HCT116 (cell line): ENCODE data around the gene CACNA1C. TPM values are rescaled to one million over a fixed set of nuclear protein-coding genes. Genes with fewer than 3 reads are reported as not detected.

Source experiments
- ATAC-seq: fragments of 200-7000 bp; cut with Tn5 transposase; 2 replicates; pipeline ENCODE4 v1.9.1; 2020; ENCODE audit warnings: mild to moderate bottlenecking, moderate library complexity
- BruUV-seq: library from RNA; stranded (reverse); fragments of 400-500 nt; replicated peaks from 2 replicates; lab custom pipeline; 2021; lab: Mats Ljungman, UMichigan
- CTCF ChIA-PET: fragments of 300-600 bp; sonication (Branson Sonifier 250); formaldehyde crosslinking; loops from one replicate; lab custom pipeline; 2021; ENCODE audit warnings: antibody characterized with exemption; lab: Charles Lee
- POLR2A ChIA-PET: fragments of 300-600, 350-600 bp; sonication (Branson Sonifier 250); formaldehyde crosslinking; loops from one replicate; lab custom pipeline; 2021; ENCODE audit warnings: antibody characterized with exemption; lab: Charles Lee
- RAD21 ChIA-PET, 2 experiments: fragments of 300-600 bp; sonication (Branson Sonifier 250); formaldehyde crosslinking; loops; one replicate each; lab custom pipeline; 2023; ENCODE audit warnings: low total read pairs in 2 of 2; ENCODE audit not compliant: uncharacterized antibody in 2 of 2, unreplicated experiment in 2 of 2, low non-redundant PET in 1 of 2; lab: Charles Lee
- DNase-seq: peaks from one replicate; pipeline ENCODE4 v3.0.0-alpha.2; 2010; ENCODE audit warnings: low read depth, low spot score
- H2AFZ ChIP-seq: fragments of 200-600 bp; shearing (Covaris generic), sonication (generic); 2 replicates; pipeline ENCODE4 v1.6.1; 2017; ENCODE audit warnings: low read depth, mixed run types, mixed read lengths, antibody characterized with exemption, low read length; ENCODE audit not compliant: poor library complexity, severe bottlenecking
- H3K27ac ChIP-seq: 2 replicates; pipeline ENCODE4 v1.5.1; 2012; ENCODE audit warnings: low read depth, low read length
- H3K27me3 ChIP-seq: fragments of 200-600 bp; sonication (generic); 2 replicates; pipeline ENCODE4 v1.6.1; 2016; ENCODE audit warnings: mixed run types, low read length, mixed read lengths; ENCODE audit not compliant: insufficient read depth
- H3K36me3 ChIP-seq, 2 experiments: fragments of 200-500 bp in 1 of 2; fragments of 200-600 bp in 1 of 2; sonication (Bioruptor generic) in 1 of 2; sonication (generic) in 1 of 2; 2 replicates each; pipeline versions ENCODE4 v1.5.1 to v1.6.1; 2014 to 2016; ENCODE audit warnings: low read length in 2 of 2, inconsistent platforms in 1 of 2, mixed read lengths in 1 of 2, mixed run types in 1 of 2; ENCODE audit not compliant: insufficient read depth in 2 of 2, control insufficient read depth in 1 of 2
- H3K4me1 ChIP-seq, 2 experiments: fragments of 200-600 bp in 1 of 2; sonication (generic) in 1 of 2; 2 replicates each; pipeline versions ENCODE4 v1.5.1 to v1.6.1; 2012 to 2017; ENCODE audit warnings: low read length in 2 of 2, inconsistent platforms in 1 of 2, mild to moderate bottlenecking in 1 of 2, mixed read lengths in 1 of 2, mixed run types in 1 of 2, moderate library complexity in 1 of 2; ENCODE audit not compliant: insufficient read depth in 2 of 2, control insufficient read depth in 1 of 2
- H3K4me2 ChIP-seq: fragments of 200-600 bp; sonication (generic); 2 replicates; pipeline ENCODE4 v1.6.1; 2017; ENCODE audit warnings: mixed run types, low read length, mixed read lengths
- H3K4me3 ChIP-seq, 2 experiments: fragments of 200-600 bp in 1 of 2; sonication (generic) in 1 of 2; replicated peaks in 1 of 2; 2 replicates each; pipeline ENCODE4 v1.5.1; 2011 to 2016; ENCODE audit warnings: low read length in 2 of 2, control low read depth in 1 of 2, low read depth in 1 of 2, mild to moderate bottlenecking in 1 of 2, mixed read lengths in 1 of 2, mixed run types in 1 of 2
- H3K79me2 ChIP-seq: fragments of 200-600 bp; sonication (generic); 2 replicates; pipeline ENCODE4 v1.6.1; 2017; ENCODE audit warnings: mild to moderate bottlenecking, mixed run types, low read length, moderate library complexity, mixed read lengths; ENCODE audit not compliant: insufficient read depth
- H3K9ac ChIP-seq: fragments of 200-600 bp; sonication (generic); 2 replicates; pipeline ENCODE4 v1.6.1; 2016; ENCODE audit warnings: low read length, mixed read lengths
- H3K9me2 ChIP-seq: fragments of 200-600 bp; sonication (generic), shearing (Covaris generic); 2 replicates; pipeline ENCODE4 v1.6.1; 2017; ENCODE audit warnings: mixed run types, mild to moderate bottlenecking, moderate library complexity; ENCODE audit not compliant: insufficient read depth
- H3K9me3 ChIP-seq, 2 experiments: fragments of 200-500 bp in 1 of 2; fragments of 200-600 bp in 1 of 2; sonication (Bioruptor generic) in 1 of 2; sonication (generic) in 1 of 2; 2 replicates each; pipeline ENCODE4 v1.6.1; 2014 to 2017; ENCODE audit warnings: low read length in 2 of 2, mixed read lengths in 2 of 2, inconsistent platforms in 1 of 2, low read depth in 1 of 2, mild to moderate bottlenecking in 1 of 2, mixed run types in 1 of 2, moderate library complexity in 1 of 2; ENCODE audit not compliant: control insufficient read depth in 1 of 2, insufficient read depth in 1 of 2
- H4K20me1 ChIP-seq: fragments of 200-600 bp; sonication (generic), shearing (Covaris generic); 2 replicates; pipeline ENCODE4 v1.6.1; 2017; ENCODE audit warnings: mixed run types, mild to moderate bottlenecking, moderate library complexity; ENCODE audit not compliant: insufficient read depth
- ATF3 ChIP-seq: IDR thresholded peaks from 2 replicates; pipeline ENCODE4 v1.6.1; 2012
- CBX3 ChIP-seq: IDR thresholded peaks from 2 replicates; pipeline ENCODE4 v1.6.1; 2012; ENCODE audit warnings: low read depth
- EGR1 ChIP-seq: IDR thresholded peaks from 2 replicates; pipeline ENCODE4 v1.6.1; 2012; ENCODE audit warnings: low read depth
- ELF1 ChIP-seq: IDR thresholded peaks from 2 replicates; pipeline ENCODE4 v1.6.1; 2012; ENCODE audit warnings: low read depth, borderline replicate concordance
- EZH2 ChIP-seq: fragments of 200-600 bp; sonication (generic); IDR thresholded peaks from 2 replicates; pipeline ENCODE4 v1.6.1; 2017; ENCODE audit warnings: antibody characterized with exemption, mixed run types
- EZH2phosphoT487 ChIP-seq: fragments of 200-600 bp; IDR thresholded peaks from 2 replicates; pipeline ENCODE4 v1.6.1; 2018; ENCODE audit warnings: antibody characterized with exemption, borderline replicate concordance
- FOSL1 ChIP-seq: IDR thresholded peaks from 2 replicates; pipeline ENCODE4 v1.6.1; 2012; ENCODE audit warnings: low read depth
- JUND ChIP-seq: IDR thresholded peaks from 2 replicates; pipeline ENCODE4 v1.6.1; 2012
- MAX ChIP-seq: IDR thresholded peaks from 2 replicates; pipeline ENCODE4 v1.6.1; 2012
- POLR2A ChIP-seq: IDR thresholded peaks from 2 replicates; pipeline ENCODE4 v1.7.0; 2011; ENCODE audit warnings: borderline replicate concordance; ENCODE audit not compliant: insufficient read depth, insufficient read length; ENCODE audit errors: extremely low read depth
- RAD21 ChIP-seq: IDR thresholded peaks from 2 replicates; pipeline ENCODE4 v1.6.1; 2012; ENCODE audit warnings: low read depth, mild to moderate bottlenecking
- SIN3A ChIP-seq: IDR thresholded peaks from 2 replicates; pipeline ENCODE4 v1.6.1; 2012; ENCODE audit warnings: low read depth
- SP1 ChIP-seq: IDR thresholded peaks from 2 replicates; pipeline ENCODE4 v1.6.1; 2012; ENCODE audit warnings: low read depth
- SRF ChIP-seq: IDR thresholded peaks from 2 replicates; pipeline ENCODE4 v1.6.1; 2012; ENCODE audit warnings: low read depth
- YY1 ChIP-seq: IDR thresholded peaks from 2 replicates; pipeline ENCODE4 v1.6.1; 2011; ENCODE audit warnings: low read length, low read depth, moderate library complexity, mild to moderate bottlenecking; ENCODE audit not compliant: insufficient replicate concordance; ENCODE audit errors: extremely low read depth
- ZBTB33 ChIP-seq: IDR thresholded peaks from 2 replicates; pipeline ENCODE4 v1.6.1; 2011; ENCODE audit warnings: mild to moderate bottlenecking, low read length, moderate library complexity; ENCODE audit not compliant: insufficient replicate concordance; ENCODE audit errors: extremely low read depth
- ZFX ChIP-seq: fragments of 450-650 bp; IDR thresholded peaks from 2 replicates; pipeline ENCODE4 v1.6.1; 2017
- ZNF274 ChIP-seq: fragments of 200-500 bp; sonication (Bioruptor generic); IDR thresholded peaks from 2 replicates; pipeline ENCODE4 v1.6.1; 2014; ENCODE audit warnings: mild to moderate bottlenecking, low read depth, low read length, inconsistent platforms
- intact Hi-C: fragments of 100-400 bp; cut with micrococcal nuclease; formaldehyde crosslinking; loops from 2 replicates; pipeline ENCODE4 v1.10.0; 2022
- total RNA-seq: library from RNA; stranded (reverse); gene quantifications from one replicate; pipeline ENCODE4 v1.2.1, GENCODE V29; 2021; ENCODE audit not compliant: unreplicated experiment

The CACNA1C gene
- total RNA-seq, 1 experiment from 2014 or later = 0.05 TPM

GRCh38 chr12:2288875-2289274 lies 236.1 kb downstream of the CACNA1C start:
- no TSS peak for BruUV-seq
- no peaks in the 10 kb centered on the region for H3K9me2 ChIP-seq
- POLR2A ChIA-PET = no interaction called here
- TF ChIP-seq EGR1 (no peak), EZH2 (no peak), ATF3 (no peak), FOSL1 (no peak), JUND (no peak), EZH2phosphoT487 (no peak), SP1 (no peak), ZFX (no peak), SIN3A (no peak), RAD21 (no peak), ZNF274 (no peak), SRF (no peak)
- TF ChIP-seq, all 23 proteins: peak for 0
- no peak for DNase-seq
- Histone ChIP-seq H3K4me1 (peaks cover 0 to 6% of the 10 kb centered on the region in 2 experiments; a peak in 1 of 4 replicates), H4K20me1 (no peaks in the 10 kb centered on the region), H3K27ac (no peak overlapping the region), H3K9ac (no peak overlapping the region), H3K36me3 (no peaks in the 10 kb centered on the region), H3K4me2 (no peak overlapping the region), H3K79me2 (no peaks in the 10 kb centered on the region), H3K4me3 (no peak overlapping the region), H3K27me3 (no peaks in the 10 kb centered on the region), H2AFZ (no peak overlapping the region), H3K9me3 (no peaks in the 10 kb centered on the region)
- ChIA-PET RAD21 (no interaction called here), CTCF (interaction anchor here (1.3 kb wide), 1 partner anchor 72 kb away, joined by 3 read pairs; no protein-coding TSS in a partner anchor)
- intact Hi-C loops = loop anchor here (10.0 kb wide), 1 partner anchor 296 kb away; no protein-coding TSS in a partner anchor
- ATAC-seq = no peak

GRCh38 chr12:2289525-2289924 lies 236.7 kb downstream of the CACNA1C start:
- Histone ChIP-seq H2AFZ (no peak overlapping the region), H3K4me1 (peaks cover 0 to 6% of the 10 kb centered on the region in 2 experiments; a peak in 1 of 4 replicates), H3K79me2 (no peaks in the 10 kb centered on the region), H3K27ac (no peak overlapping the region), H4K20me1 (no peaks in the 10 kb centered on the region), H3K36me3 (no peaks in the 10 kb centered on the region), H3K27me3 (no peaks in the 10 kb centered on the region), H3K9me2 (no peaks in the 10 kb centered on the region), H3K4me3 (no peak overlapping the region), H3K9ac (no peak overlapping the region), H3K4me2 (no peak overlapping the region), H3K9me3 (no peaks in the 10 kb centered on the region)
- ChIA-PET CTCF (interaction anchor here (1.3 to 1.5 kb wide), 2 partner anchors 13 to 71 kb away, joined by 3 to 5 read pairs; no protein-coding TSS in a partner anchor), POLR2A (no interaction called here), RAD21 (no interaction called here)
- intact Hi-C loops = loop anchor here (10.0 kb wide), 1 partner anchor 295 kb away; no protein-coding TSS in a partner anchor
- DNase-seq (no peak), ATAC-seq (no peak)
- no TSS peak for BruUV-seq
- TF ChIP-seq ELF1 (no peak), SIN3A (no peak), YY1 (no peak), MAX (no peak), FOSL1 (no peak), ZBTB33 (no peak), ATF3 (no peak), EZH2 (no peak), CBX3 (no peak), POLR2A (no peak)
